GM21526 (cell line): ENCODE data around the gene LZTR1.
"Not testable (repeated sequence)": the region's sequence is repeated elsewhere in the genome, so short reads cannot be mapped to it uniquely, and the experiment has no call there.

Experiments used
- ATAC-seq: cut with Tn5 transposase; IDR thresholded peaks from one replicate; pipeline ENCODE4 v1.9.1; 2021; ENCODE audit warnings: moderate library complexity; ENCODE audit not compliant: unreplicated experiment, low FRiP score

LZTR1 gene

GRCh38 chr22:20981787-20982562, at the start of gene LZTR1:
TSS of gene LZTR1 (plus strand) at chr22:20982297. CDS start at chr22:20982372, 75 bp downstream.
- ATAC-seq, result no peak

GRCh38 chr22:20933910-20934309, 48.2 kb upstream of the LZTR1 start:
- no peak for ATAC-seq

- ATAC-seq, result not testable (repeated sequence)
These were observed 47.0 kb upstream of the LZTR1 start for GRCh38 chr22:20935049-20935448.

- not testable (repeated sequence) for ATAC-seq
These were observed 46.1 kb upstream of the LZTR1 start for GRCh38 chr22:20935780-20936539.

GRCh38 chr22:20937031-20937793, 44.9 kb upstream of the LZTR1 start:
- no peak for ATAC-seq

GRCh38 chr22:20937794-20938671, 44.1 kb upstream of the LZTR1 start:
- no peak for ATAC-seq

- not testable (repeated sequence) for ATAC-seq
These were observed 42.5 kb upstream of the LZTR1 start for GRCh38 chr22:20939457-20940185.

- no peak for ATAC-seq
These were observed 41.9 kb upstream of the LZTR1 start for GRCh38 chr22:20940186-20940651.

GRCh38 chr22:20940904-20941385, 41.2 kb upstream of the LZTR1 start:
- no peak for ATAC-seq

GRCh38 chr22:20942203-20942902, 39.7 kb upstream of the LZTR1 start:
- ATAC-seq, result not testable (repeated sequence)

GRCh38 chr22:20943104-20943933, 38.8 kb upstream of the LZTR1 start:
- ATAC-seq, result no peak

GRCh38 chr22:20944042-20944441, 38.1 kb upstream of the LZTR1 start:
- no peak for ATAC-seq

- no peak for ATAC-seq
These were observed 36.5 kb upstream of the LZTR1 start for GRCh38 chr22:20945578-20945934.

GRCh38 chr22:20946080-20946986, 35.8 kb upstream of the LZTR1 start:
- ATAC-seq, result no peak

GRCh38 chr22:20946991-20947390, 35.1 kb upstream of the LZTR1 start:
- no peak for ATAC-seq

- no peak for ATAC-seq
These were observed 33.6 kb upstream of the LZTR1 start for GRCh38 chr22:20948450-20948849.

- ATAC-seq, result no peak
These were observed 33.1 kb upstream of the LZTR1 start for GRCh38 chr22:20948989-20949388.
